ENCODE data around the gene UBXN6. TPM values are rescaled to one million over a fixed set of nuclear protein-coding genes. Genes with fewer than 3 reads are reported as not detected.

Gene UBXN6
- polyA plus RNA-seq, 5 donors, result 68.2 to 133 (median 89.3) TPM

DNA sequence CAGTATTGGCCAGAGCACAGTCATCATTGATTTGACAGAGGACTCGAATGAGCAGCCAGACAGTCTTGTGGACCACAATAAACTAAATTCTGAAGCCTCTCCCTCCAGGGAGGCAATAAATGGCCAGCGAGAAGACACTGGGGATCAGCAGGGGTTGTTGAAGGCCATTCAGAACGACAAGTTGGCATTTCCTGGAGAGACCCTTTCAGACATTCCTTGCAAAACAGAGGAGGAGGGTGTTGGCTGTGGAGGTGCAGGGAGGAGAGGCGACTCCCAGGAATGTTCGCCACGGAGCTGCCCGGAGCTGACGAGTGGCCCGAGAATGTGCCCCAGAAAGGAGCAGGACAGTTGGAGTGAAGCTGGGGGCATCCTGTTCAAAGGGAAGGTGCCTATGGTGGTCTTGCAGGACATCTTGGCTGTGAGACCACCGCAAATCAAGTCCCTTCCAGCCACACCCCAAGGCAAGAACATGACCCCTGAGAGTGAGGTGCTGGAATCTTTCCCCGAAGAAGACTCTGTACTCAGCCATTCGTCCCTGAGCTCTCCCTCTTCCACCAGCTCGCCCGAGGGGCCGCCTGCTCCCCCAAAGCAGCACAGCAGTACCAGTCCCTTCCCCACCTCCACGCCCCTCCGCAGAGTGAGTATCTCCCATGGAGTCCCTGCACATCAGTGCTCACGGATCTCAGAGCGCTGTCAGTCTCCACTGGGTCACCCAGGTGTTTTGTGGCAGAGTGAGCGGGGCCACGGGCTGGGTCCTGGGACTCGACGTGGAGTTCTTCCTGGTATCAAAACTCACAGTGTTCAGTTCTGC lies 48.3 kb downstream of the UBXN6 start:
- DNase-seq, result no peak

DNA sequence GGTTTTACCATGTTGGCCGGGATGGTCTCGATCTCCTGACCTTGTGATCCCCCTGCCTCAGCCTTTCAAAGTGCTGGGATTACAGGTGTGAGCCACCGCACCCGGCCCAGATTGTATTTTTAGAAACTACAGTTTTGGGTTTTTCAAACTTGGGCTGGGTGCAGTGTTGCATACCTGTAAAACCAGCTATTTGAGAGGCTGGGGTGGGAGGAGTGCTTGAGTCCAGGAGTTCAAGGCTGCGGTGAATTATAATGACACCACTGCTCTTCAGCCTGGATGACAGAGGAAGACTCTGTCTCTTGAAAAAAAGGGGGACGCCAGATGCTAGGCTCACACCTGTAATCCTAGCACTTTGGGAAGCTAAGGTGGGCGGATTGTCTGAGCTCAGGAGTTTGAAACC lies 51.0 kb downstream of the UBXN6 start:
- no peak for DNase-seq

DNA sequence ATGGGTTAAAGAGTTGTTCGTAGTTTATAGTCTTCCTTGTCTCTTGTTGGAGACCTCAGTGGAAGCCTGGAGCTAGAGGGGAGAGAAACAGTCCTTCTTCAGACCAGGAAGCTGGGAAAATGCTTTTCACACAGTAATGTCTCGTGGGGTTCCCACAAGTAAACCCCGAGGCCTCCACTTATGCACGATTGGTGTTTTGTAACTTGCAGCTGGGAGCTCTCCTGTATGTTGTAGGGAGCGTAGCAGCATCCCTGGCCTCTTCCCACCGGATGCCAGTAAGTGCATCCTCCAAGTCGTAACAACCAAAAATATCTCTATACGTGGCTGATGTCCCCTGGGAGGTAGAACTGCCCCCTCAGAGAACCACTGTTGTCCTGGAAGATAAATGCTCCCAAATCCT lies 51.6 kb downstream of the UBXN6 start:
- no peak for DNase-seq

GRCh38 chr19:4403005-4403761 lies 54.4 kb downstream of the UBXN6 start:
- DNase-seq, result no peak

DNA sequence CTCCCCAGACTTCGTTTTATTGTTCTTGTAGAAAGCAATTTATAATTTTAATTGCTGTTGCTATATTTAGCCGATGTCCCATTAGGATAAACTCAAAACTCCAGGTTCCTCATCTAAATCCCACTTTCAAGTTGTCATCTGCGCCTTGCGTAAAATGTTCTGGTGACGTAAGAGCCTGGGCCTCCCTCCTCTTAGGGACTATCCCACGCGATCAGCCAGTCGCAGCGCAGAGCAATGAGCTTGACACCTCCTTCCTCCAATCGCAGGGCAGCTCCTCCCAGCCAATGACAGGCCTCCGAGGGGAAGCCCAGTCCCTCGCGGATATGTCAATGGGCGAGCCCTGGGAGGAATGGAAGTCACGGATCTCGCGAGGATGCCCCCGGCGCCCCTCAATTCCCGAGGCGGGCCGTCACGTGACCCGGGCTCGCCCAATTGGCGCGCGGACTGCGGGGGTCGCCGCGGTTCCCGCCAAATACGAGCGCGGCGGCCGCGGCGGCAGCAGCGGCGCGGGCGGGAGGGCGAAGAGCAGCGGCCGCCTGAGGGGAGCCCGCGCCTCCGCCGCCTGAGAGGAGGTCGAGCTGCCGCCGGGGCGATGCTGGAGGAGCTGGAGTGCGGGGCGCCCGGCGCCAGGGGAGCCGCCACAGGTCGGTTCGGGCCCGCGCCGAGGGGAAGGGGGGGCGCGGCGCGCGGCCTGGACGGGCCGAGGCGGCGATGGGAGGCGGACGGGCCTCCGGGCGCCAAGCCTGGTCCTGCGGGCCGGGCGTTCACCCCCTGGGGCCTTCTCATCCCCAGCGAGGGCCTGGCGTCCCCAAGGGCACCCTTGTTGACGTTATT lies 55.2 kb downstream of the UBXN6 start, which contains the start of gene CHAF1A:
Gene CHAF1A (plus strand): TSS at position 470 of the 834 bp plus-strand sequence. CDS start 123 bp downstream, at position 593.
- DNase-seq, result peak; percentile 99

GRCh38 chr19:4401769-4402170 lies 55.8 kb downstream of the UBXN6 start:
- DNase-seq, result no peak

DNA sequence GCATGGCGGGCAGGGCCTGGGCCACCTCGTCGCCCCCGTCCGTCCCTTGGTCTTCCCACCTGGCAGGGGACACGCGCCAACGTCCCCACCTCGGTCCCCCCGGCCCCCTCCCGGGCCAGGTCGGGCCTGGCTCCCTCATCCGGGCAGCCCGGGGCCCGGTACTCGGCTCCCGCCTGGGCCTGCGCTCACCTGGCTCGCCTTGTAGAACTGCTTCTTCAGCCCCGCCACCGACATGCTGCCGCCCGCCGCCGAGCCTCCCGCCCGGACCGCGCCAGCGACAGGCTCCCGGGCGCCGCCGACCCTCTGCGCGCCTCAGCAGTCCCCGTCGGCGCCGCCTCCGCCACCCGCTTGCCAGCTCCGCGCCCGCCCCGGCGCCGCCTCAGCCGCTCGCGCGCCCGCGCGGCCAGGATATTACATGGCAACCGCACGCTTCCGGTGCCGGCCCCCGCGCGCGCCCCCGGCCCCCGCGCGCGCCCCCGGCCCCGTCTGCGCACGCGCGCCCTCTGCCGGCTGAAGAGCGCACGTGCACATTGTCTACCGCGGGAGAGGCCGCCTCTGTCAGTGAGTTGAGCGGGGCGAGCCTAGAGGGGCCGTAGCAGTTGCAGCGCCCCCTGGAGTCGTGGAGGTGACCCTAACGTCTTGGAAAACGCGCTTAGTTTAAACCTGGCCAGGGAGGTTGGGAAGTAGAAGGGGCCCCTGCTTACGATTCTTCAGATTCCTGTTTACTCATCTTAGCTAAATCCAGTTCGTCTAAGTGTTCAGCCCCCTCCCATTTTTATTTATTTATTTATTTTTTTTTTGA lies 57.3 kb downstream of the UBXN6 start, which contains the start of gene SH3GL1:
Gene SH3GL1 (minus strand): TSS at position 413 of the 802 bp plus-strand sequence. CDS start 179 bp downstream, at position 234.
- peak; percentile 88 to 89 for DNase-seq

GRCh38 chr19:4399812-4400134 lies 57.8 kb downstream of the UBXN6 start:
- no peak for DNase-seq

DNA sequence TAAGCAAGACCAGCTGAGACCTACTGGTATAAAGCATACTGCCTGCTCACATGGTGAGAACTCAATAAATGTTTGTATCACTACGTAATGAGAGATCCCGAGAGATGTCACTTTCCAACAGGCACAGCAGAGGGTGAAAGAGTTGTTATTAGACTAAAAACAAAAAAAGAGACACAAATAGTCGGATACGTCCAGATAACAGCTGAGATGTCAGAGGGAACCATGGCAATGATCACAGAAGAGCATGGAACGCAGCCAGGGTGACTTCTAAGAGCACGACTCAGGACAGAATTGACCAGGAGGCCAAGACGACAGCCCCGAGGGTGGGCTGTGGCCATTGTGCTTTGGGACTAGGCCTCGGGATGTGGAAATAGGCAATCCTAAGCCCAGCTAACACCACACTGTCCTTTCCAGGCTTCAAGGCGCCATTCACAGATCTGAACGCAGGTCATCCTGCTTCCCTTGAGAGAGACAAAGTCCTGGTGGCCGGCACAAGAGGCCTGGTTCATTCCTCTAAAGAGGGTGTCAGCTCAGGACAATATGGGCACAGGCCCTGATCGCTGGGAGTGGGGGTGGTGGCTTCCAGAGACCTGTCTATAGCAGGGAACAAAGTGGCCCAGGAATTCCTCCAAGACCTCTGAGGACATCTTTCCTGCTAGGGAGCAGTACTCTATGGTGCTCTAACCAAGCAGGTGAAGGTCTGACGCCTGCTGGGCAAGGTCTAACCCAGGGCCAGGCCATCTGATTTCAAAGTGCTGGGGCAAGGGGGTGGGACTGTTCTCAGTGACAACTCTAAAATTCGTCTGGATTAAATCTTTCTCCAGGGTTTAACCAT lies 60.4 kb downstream of the UBXN6 start:
- DNase-seq, result no peak

Other genes starting within 250 kb of the UBXN6 start
- gene EBI3, start 228.3 kb downstream of the UBXN6 start, polyA plus RNA-seq (ENCODE audit: insufficient read depth in 1 of 5, insufficient read length in 5 of 5, low replicate concordance in 1 of 5), result 1 to 10 TPM in 2 of 5 donors, under 1 TPM in 3; 0.40 to 1.3 (median 0.87) TPM
- 10 to 100 TPM; 14.4 to 23.7 (median 17.6) TPM for gene YJU2, start 210.7 kb downstream of the UBXN6 start, polyA plus RNA-seq (ENCODE audit: insufficient read depth in 1 of 5, insufficient read length in 5 of 5, low replicate concordance in 1 of 5)
- gene SHD, start 178.5 kb downstream of the UBXN6 start, polyA plus RNA-seq (ENCODE audit: insufficient read depth in 1 of 5, insufficient read length in 5 of 5, low replicate concordance in 1 of 5), result 1 to 10 TPM in 1 of 5 donors, under 1 TPM in 4; 0.23 to 6.4 (median 0.30) TPM
- under 1 TPM; 0.37 to 0.63 (median 0.43) TPM for gene TMIGD2, start 155.4 kb downstream of the UBXN6 start, polyA plus RNA-seq (ENCODE audit: insufficient read depth in 1 of 5, insufficient read length in 5 of 5, low replicate concordance in 1 of 5)
- gene FSD1, start 153.2 kb downstream of the UBXN6 start, polyA plus RNA-seq (ENCODE audit: insufficient read depth in 1 of 5, insufficient read length in 5 of 5, low replicate concordance in 1 of 5), result 1 to 10 TPM in 4 of 5 donors, under 1 TPM in 1; 0.94 to 2.3 (median 1.9) TPM
- 10 to 100 TPM; 29.1 to 40.3 (median 33.3) TPM for gene STAP2, start 119.0 kb downstream of the UBXN6 start, polyA plus RNA-seq (ENCODE audit: insufficient read depth in 1 of 5, insufficient read length in 5 of 5, low replicate concordance in 1 of 5)
- gene MPND, start 114.2 kb downstream of the UBXN6 start, polyA plus RNA-seq (ENCODE audit: insufficient read depth in 1 of 5, insufficient read length in 5 of 5, low replicate concordance in 1 of 5), result 10 to 100 TPM; 14.7 to 27.8 (median 20.8) TPM
- 100 to 1,000 TPM in 1 of 5 donors, 10 to 100 TPM in 4; 64.8 to 131 (median 87.4) TPM for gene SH3GL1, start 57.2 kb downstream of the UBXN6 start, polyA plus RNA-seq (ENCODE audit: insufficient read depth in 1 of 5, insufficient read length in 5 of 5, low replicate concordance in 1 of 5)
- gene CHAF1A, start 55.2 kb downstream of the UBXN6 start, polyA plus RNA-seq (ENCODE audit: insufficient read depth in 1 of 5, insufficient read length in 5 of 5, low replicate concordance in 1 of 5), result 10 to 100 TPM; 16.8 to 29.1 (median 24.7) TPM
- 10 to 100 TPM; 59.1 to 97.0 (median 77.2) TPM for gene HDGFL2, start 14.5 kb upstream of the UBXN6 start, polyA plus RNA-seq (ENCODE audit: insufficient read depth in 1 of 5, insufficient read length in 5 of 5, low replicate concordance in 1 of 5)
- gene PLIN4, start 60.7 kb upstream of the UBXN6 start, polyA plus RNA-seq (ENCODE audit: insufficient read depth in 1 of 5, insufficient read length in 5 of 5, low replicate concordance in 1 of 5), result 1 to 10 TPM in 3 of 5 donors, under 1 TPM in 2; 0.75 to 1.4 (median 1.1) TPM
- 1 to 10 TPM; 1.8 to 3.1 (median 1.8) TPM for gene PLIN5, start 77.4 kb upstream of the UBXN6 start, polyA plus RNA-seq (ENCODE audit: insufficient read depth in 1 of 5, insufficient read length in 5 of 5, low replicate concordance in 1 of 5)
- 1 to 10 TPM in 3 of 5 donors, under 1 TPM in 2; 0.64 to 1.1 (median 1.0) TPM for gene LRG1, start 82.2 kb upstream of the UBXN6 start, polyA plus RNA-seq (ENCODE audit: insufficient read depth in 1 of 5, insufficient read length in 5 of 5, low replicate concordance in 1 of 5)
- gene SEMA6B, start 101.9 kb upstream of the UBXN6 start, polyA plus RNA-seq (ENCODE audit: insufficient read depth in 1 of 5, insufficient read length in 5 of 5, low replicate concordance in 1 of 5), result 1 to 10 TPM; 2.1 to 5.2 (median 2.8) TPM
- gene TNFAIP8L1, start 181.7 kb upstream of the UBXN6 start, polyA plus RNA-seq (ENCODE audit: insufficient read depth in 1 of 5, insufficient read length in 5 of 5, low replicate concordance in 1 of 5), result 10 to 100 TPM; 13.1 to 16.7 (median 13.7) TPM
- 100 to 1,000 TPM in 1 of 5 donors, 10 to 100 TPM in 4; 57.2 to 105 (median 69.4) TPM for gene MYDGF, start 212.5 kb upstream of the UBXN6 start, polyA plus RNA-seq (ENCODE audit: insufficient read depth in 1 of 5, insufficient read length in 5 of 5, low replicate concordance in 1 of 5)

Measured in right lung (tissue), 5 donors.